Ramos (cell line): ENCODE results near the gene ECEL1.

Source experiments
- in situ Hi-C: fragments of 300-500 bp; cut with MboI; formaldehyde crosslinking; loops from one replicate; pipeline ENCODE4 v1.14.3; 2022; ENCODE audit warnings: low sequenced_read_pairs; ENCODE audit not compliant: unreplicated experiment

ECEL1 gene

GRCh38 chr2:232523682-232524597 is 36.3 kb upstream of the ECEL1 start:
- in situ Hi-C loops, result loop anchor here (10.0 kb wide), 1 partner anchor 619 kb away; no protein-coding TSS in a partner anchor

- in situ Hi-C loops, result loop anchor here (10.0 kb wide), 1 partner anchor 619 kb away; no protein-coding TSS in a partner anchor
Observed at GRCh38 chr2:232523402-232523681, 35.7 kb upstream of the ECEL1 start.

GRCh38 chr2:232522623-232523401 is 35.2 kb upstream of the ECEL1 start:
- in situ Hi-C loops, result loop anchor here (10.0 kb wide), 1 partner anchor 618 kb away; no protein-coding TSS in a partner anchor

- in situ Hi-C loops, result loop anchor here (10.0 kb wide), 1 partner anchor 617 kb away; no protein-coding TSS in a partner anchor
Observed at GRCh38 chr2:232521959-232522622, 34.5 kb upstream of the ECEL1 start.

- in situ Hi-C loops, result loop anchor here (10.0 kb wide), 1 partner anchor 616 kb away; no protein-coding TSS in a partner anchor
Observed at GRCh38 chr2:232521098-232521497, 33.5 kb upstream of the ECEL1 start.

- in situ Hi-C loops, result loop anchor here (10.0 kb wide), 1 partner anchor 616 kb away; no protein-coding TSS in a partner anchor
Observed at GRCh38 chr2:232520489-232520888, 32.9 kb upstream of the ECEL1 start.

GRCh38 chr2:232519581-232520438 is 32.2 kb upstream of the ECEL1 start, which contains the start of gene PRSS56:
Gene PRSS56, plus strand, starts transcription at chr2:232520388. Its CDS starts 211 bp downstream, at chr2:232520599.
- in situ Hi-C loops, result loop anchor here (10.0 kb wide), 1 partner anchor 615 kb away; no protein-coding TSS in a partner anchor

- in situ Hi-C loops, result no loop called here
Observed at GRCh38 chr2:232518844-232519243, 31.2 kb upstream of the ECEL1 start.

- in situ Hi-C loops, result no loop called here
Observed at GRCh38 chr2:232516551-232516950, 28.9 kb upstream of the ECEL1 start.

GRCh38 chr2:232515639-232516038 is 28.0 kb upstream of the ECEL1 start:
- in situ Hi-C loops, result no loop called here

- in situ Hi-C loops, result no loop called here
Observed at GRCh38 chr2:232513353-232513752, 25.7 kb upstream of the ECEL1 start.

- in situ Hi-C loops, result no loop called here
Observed at GRCh38 chr2:232512602-232513001, 25.0 kb upstream of the ECEL1 start.

GRCh38 chr2:232511336-232511890 is 23.8 kb upstream of the ECEL1 start:
- in situ Hi-C loops, result no loop called here

GRCh38 chr2:232508251-232508650 is 20.6 kb upstream of the ECEL1 start:
- in situ Hi-C loops, result no loop called here

- in situ Hi-C loops, result no loop called here
Observed at GRCh38 chr2:232506709-232507108, 19.1 kb upstream of the ECEL1 start.

- in situ Hi-C loops, result no loop called here
Observed at GRCh38 chr2:232505856-232506255, 18.2 kb upstream of the ECEL1 start.

- in situ Hi-C loops, result no loop called here
Observed at GRCh38 chr2:232504438-232504837, 16.8 kb upstream of the ECEL1 start.

- in situ Hi-C loops, result no loop called here
Observed at GRCh38 chr2:232503809-232504323, 16.2 kb upstream of the ECEL1 start.
